Limb (tissue), 2 donors: ENCODE results near the gene SLC22A15.
A peak's percentile ranks its signal among the peaks of the same experiment; 100 is the strongest.
"Not testable (repeated sequence)": the region's sequence is repeated elsewhere in the genome, so short reads cannot be mapped to it uniquely, and the experiment has no call there.

Source experiments
- DNase-seq, 2 donors: peaks; one replicate each; pipeline ENCODE4 v3.0.0-alpha.2; 2016; ENCODE audit errors: extremely low spot score in 2 of 2

The SLC22A15 gene

GRCh38 chr1:116031302-116031835 lies 55.1 kb downstream of the SLC22A15 start:
- no peak for DNase-seq

- no peak for DNase-seq
Measured at GRCh38 chr1:116033322-116033721, 57.0 kb downstream of the SLC22A15 start.

DNA sequence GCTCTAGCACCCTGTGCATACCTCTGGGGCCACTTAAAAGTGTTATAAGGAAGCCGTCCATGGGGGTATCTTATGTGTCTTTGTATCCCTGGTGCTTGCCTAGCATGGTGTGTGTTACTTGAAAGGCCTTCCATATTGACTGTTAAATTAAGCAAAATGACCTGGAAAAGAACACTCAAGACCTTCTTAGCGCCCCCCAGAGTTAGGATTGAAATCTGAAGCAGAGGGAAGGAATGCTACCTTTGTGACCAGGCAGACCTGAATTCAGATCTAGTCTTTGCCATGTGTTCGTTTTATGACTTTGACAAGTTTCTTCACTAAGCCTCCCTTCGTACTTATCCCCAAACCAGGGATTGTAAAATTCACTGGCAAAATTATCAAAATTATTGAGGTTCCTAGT lies 59.9 kb downstream of the SLC22A15 start:
- DNase-seq, result no peak

DNA sequence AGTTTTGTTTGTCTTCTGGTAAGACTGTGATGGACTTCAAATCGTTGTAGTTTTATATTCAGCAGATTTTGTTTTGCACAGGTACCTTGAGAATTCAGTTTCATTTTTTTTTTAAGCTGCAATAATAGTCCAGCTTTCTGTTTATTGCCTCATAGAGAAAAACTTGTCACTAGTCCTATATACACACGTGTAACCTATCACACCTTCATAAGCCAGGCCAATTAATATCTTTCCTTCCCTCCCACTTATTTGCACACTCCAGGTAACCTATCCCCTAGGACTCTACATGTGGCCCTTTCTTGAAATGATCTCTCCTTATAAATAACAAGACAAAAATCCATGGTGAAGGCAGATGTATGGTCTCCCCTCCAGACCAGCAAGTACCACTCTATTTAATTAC lies 62.4 kb downstream of the SLC22A15 start:
- no peak for DNase-seq

DNA sequence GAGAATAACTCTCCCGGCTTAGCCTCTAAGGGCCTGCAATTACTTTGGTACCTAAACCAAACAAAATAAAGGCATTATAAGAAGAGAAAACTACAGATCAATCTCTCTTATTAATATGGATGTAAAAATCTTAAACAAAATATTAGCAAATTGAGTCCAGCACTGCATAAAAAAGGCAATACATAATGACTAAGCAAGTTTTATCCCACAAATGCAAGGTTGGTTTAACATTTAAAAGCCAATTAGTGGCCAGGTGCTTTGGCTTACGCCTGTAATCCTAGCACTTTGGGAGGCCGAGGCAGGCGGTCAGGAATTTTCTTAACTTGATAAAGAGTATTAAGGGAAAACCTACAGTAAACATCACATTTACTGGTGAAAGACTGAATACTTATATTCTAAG lies 67.8 kb downstream of the SLC22A15 start:
- DNase-seq, result no peak

DNA sequence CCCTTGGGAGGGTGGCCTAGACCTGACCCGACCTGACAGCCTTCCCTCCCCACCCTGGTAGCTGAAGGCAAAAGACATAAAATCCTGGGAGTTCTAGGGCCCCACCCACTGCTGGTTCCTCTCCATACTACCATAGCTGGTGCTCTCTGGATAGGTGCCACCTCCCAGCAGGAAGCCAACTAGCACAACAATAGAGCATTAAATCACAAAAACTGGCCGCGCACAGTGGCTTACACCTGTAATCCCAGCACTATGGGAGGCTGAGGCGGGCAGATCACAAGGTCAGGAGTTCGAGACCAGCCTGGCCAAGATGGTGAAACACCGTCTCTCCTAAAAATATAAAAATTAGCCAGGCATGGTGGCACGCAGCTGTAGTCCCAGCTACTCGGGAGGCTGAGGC lies 70.6 kb downstream of the SLC22A15 start:
- not testable (repeated sequence) for DNase-seq

- DNase-seq, result not testable (repeated sequence)
Measured at GRCh38 chr1:116051896-116052295, 75.6 kb downstream of the SLC22A15 start.

GRCh38 chr1:116062201-116062600 lies 85.9 kb downstream of the SLC22A15 start:
- DNase-seq, result no peak

DNA sequence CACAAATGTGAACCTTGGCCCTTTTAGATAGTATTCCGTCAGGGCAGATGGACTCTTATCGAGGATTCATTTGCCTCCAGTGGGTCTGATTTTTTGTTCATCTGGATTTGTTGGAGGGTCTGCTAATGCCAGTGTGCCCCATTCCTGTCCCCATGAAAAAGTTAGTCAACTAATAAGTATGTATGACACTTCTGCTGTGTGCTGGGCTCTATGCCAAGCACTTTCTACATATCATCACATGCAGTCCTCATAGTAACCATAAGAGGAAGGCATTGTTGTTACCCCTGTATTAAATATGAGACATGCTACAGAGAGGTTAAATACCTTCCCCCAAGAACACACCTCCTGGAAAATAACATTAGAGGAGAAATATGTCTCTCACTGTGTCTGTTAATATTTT lies 88.3 kb downstream of the SLC22A15 start:
- no peak for DNase-seq

- DNase-seq, result peak in 1 of 2 donors; percentile 4
Measured at GRCh38 chr1:116066868-116067565, 90.7 kb downstream of the SLC22A15 start.

DNA sequence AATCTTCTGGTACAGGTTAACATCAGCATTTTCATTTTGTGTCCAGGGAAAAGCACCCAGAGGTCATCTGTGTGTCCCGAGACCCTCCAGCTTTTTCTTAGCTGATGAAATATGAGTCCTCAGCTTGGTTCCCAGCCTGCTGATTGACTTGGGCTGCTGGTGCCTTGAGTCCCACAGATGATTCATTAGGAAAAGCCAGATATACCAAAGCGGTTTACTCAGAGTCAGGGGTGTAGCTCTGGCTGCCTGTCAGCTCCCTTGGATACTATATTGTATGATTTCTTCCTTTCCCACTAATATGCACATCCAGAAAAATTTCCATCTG lies 91.2 kb downstream of the SLC22A15 start:
- DNase-seq, result peak in 1 of 2 donors; percentile 27

DNA sequence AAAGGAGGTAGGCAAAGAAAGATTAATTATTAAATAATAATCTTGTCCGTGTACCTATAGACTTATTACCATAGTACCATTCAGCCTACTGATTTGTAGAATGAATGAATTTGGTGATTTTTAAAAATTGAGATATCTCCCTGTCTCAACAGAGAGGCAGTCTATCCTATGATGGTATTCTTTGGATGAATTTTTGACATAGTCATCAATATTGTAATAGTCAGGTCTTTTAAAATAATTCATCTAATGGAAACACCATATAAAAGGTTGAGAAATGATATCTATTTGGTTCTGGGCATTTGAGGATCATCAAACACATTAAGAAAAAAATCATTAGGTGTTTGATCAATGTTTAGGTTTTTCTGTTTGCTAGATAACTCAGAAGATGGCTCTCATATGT lies 99.3 kb downstream of the SLC22A15 start:
- no peak for DNase-seq

GRCh38 chr1:116075990-116076389 lies 99.7 kb downstream of the SLC22A15 start:
- DNase-seq, result no peak

- DNase-seq, result no peak
Measured at GRCh38 chr1:116076831-116077230, 100.5 kb downstream of the SLC22A15 start.

GRCh38 chr1:116078699-116079223 lies 102.4 kb downstream of the SLC22A15 start:
- no peak for DNase-seq

DNA sequence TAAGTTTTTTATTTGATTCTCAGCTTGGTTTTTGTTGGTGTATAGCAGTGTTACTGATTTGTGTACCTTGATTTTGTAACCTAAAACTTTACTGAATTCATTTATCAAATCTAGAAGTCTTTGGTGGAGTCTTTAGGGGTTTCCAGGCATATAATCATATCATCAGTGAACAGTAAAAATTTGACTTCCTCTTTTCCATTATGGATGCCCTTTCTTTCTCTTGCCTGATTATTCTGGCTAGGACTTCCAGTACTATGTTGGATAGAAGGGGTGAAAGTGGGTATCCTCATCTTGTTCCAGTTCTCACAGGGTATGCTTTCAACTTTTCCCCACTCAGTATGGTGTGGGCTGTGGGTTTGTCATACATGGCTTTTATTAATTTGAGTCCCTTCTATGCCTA lies 111.3 kb downstream of the SLC22A15 start:
- no peak for DNase-seq

DNA sequence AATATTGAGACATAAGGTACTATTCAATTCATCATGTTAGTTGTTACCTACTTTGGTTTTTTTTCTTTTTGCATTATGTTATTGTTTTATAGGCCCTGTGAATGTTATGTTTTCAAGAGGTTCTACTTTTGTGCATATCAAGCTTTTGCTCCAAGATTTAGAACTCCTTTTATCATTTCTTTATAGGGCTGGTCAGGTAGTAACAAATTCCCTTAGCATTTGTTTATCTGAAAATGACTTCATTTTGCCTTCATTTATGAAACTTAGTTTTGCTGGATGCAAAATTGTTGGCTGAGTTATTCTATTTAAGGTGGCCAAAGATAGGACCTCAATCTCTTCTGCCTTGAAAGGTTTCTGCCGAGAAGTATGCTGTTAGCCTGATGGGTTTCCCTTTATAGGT lies 113.6 kb downstream of the SLC22A15 start:
- no peak for DNase-seq

DNA sequence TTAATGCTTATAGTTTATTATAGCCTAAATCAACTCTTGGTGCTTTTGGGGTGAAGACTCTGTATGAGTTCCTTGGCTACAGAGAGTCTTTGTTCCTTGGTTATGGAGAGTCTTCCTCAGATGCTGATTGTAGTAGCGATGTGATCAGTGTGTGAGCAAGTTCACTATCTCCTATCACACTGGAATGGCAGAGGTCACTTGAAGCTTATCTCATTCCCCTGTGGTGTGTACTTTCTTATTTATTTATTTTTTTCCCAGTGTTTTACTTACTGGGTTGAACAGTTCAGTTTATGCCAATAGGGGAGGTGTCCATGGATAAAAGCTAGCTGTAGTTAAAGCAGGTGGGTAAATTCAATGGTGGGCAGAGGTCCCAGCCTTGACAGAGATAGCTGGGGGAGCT lies 114.8 kb downstream of the SLC22A15 start:
- DNase-seq, result no peak

GRCh38 chr1:116092752-116093489 lies 116.6 kb downstream of the SLC22A15 start:
- DNase-seq, result no peak

DNA sequence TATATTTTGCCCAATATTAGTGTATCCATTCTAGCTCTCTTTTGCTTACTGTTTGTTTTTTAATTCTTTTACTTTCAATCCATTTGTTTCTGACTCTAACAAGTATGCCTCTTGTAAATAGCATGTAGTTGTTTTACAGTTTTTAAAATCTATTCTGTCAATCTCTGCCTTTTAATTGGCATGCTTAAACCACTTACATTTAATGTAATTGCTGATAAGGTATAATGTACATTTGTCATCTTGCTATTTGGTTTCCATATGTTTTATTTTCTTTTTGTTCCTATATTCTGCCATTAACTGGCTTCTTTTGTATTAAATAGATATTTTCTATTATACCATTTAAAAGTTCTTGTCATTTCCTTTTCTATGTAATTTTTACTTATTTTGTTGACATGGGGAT lies 118.7 kb downstream of the SLC22A15 start:
- DNase-seq, result no peak

- DNase-seq, result no peak
Measured at GRCh38 chr1:116096013-116096618, 119.8 kb downstream of the SLC22A15 start.

GRCh38 chr1:116097626-116098025 lies 121.3 kb downstream of the SLC22A15 start:
- no peak for DNase-seq
